NCI-H748 (cell line): ENCODE data around the gene VDAC1.

ENCODE experiments used
- DNase-seq: peaks from one replicate; lab custom pipeline; 2025; ENCODE audit not compliant: unreplicated experiment; lab: John Stamatoyannopoulos, UW

VDAC1 gene

DNA sequence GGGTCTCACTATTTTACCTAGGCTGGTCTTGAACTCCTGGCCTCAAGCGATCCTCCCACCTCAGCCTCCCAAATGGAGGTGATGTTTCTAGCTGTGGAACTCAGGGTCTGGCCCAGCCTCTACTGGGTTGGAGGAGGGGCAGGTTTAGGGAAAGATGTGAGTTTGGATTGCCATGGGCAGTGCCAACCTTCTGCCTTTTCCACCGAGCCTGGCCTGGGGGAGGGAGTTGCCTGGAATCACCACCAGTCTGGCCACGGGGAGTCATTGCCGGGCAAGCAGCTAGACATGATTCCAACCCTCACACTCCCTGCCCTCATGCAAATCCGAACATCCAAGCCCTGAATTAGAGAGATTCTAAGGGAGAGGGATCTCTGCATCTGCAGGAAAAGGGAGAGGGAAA is 21.0 kb upstream of the VDAC1 start:
- no peak for DNase-seq

DNA sequence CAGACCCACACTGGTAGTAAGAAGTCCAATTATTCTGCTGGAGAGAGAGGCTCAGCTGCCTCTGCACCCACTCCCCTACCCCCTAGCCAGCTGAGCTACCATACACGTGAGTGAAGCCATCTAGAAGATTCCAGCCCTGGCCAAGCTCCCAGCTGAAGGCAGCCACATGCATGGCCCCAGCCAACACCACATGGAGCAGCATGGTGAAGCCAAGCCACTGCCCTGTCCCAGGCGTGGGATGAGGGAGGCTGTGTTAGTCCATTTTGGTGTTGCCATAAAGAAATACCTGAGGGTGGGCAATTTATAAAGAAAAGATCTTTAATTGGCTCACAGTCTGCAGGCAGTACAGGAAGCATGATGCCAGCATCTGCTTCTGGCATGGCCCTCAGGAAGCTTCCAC is 20.0 kb upstream of the VDAC1 start:
- DNase-seq: no peak

DNA sequence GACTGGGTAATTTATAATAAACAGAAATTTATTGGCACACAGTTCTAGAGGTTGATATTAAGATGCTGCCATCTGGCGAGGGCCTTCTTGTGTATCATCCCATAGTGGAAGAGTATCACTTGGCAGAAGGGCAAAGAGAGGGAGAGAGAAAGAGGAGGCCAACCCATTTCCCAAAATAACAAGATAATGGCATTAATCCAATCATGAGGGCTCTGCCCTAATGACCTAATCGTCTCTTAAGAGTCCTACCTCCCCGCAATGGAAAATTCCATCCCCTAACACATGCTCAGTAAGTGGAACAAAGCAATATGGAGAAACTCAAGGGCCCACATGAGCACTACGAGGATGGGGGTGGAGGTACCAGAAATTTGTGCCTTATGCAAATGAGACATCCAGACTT is 17.6 kb upstream of the VDAC1 start:
- DNase-seq: no peak

DNA sequence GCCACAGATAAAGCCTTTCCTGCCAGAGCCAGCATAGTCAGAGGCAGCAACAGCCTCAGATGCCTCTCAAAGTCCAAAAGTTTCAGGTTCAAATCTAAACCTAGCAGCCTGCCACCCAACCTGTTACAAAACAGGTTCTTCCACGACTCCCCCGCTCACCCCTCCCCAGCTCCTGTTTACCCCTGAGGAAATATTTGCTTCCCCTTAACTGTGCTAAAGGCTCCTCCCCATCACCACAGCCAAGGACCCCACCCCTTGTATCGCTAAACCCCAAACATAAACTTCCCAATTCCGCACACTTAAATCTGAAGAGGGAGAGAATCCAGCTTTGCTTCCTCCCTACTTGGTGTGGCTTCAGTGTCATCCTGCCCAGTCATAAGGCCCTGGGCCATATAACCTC is 15.4 kb upstream of the VDAC1 start:
- no peak for DNase-seq

DNA sequence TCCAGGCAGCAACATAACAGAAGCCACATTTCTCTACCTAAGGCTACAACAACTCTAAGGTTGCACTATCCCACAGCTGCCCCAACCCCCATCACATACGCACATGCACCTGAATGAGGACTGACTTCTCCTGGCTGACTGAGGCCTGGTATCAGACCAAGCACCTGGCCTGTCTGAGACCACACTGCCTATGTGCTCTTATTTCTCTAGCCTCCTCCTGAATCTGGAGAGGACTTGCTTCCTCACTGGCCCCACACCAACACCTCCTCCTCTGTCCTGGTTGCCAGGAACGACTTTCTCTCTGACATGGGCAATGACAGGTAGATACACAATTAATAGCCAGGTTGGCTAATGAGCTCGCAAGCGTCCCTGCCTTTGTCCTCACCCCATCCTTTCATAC is 14.9 kb upstream of the VDAC1 start:
- DNase-seq: no peak

DNA sequence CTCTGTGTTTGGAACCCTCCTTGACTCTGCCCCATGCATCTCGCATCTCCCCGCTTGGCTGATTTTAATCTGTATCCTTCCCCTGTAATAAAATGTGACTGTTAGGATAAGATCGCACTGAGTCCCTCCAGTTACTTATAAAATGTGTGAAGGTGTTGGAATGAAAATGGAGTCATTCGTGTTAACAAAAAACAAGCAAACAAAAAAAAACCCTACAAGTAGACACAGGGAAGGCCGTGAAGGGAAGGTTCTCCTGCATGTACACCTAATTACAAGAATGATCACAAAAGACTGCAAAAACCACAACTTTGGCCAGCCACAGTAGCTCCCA is 14.2 kb upstream of the VDAC1 start:
- DNase-seq: no peak

DNA sequence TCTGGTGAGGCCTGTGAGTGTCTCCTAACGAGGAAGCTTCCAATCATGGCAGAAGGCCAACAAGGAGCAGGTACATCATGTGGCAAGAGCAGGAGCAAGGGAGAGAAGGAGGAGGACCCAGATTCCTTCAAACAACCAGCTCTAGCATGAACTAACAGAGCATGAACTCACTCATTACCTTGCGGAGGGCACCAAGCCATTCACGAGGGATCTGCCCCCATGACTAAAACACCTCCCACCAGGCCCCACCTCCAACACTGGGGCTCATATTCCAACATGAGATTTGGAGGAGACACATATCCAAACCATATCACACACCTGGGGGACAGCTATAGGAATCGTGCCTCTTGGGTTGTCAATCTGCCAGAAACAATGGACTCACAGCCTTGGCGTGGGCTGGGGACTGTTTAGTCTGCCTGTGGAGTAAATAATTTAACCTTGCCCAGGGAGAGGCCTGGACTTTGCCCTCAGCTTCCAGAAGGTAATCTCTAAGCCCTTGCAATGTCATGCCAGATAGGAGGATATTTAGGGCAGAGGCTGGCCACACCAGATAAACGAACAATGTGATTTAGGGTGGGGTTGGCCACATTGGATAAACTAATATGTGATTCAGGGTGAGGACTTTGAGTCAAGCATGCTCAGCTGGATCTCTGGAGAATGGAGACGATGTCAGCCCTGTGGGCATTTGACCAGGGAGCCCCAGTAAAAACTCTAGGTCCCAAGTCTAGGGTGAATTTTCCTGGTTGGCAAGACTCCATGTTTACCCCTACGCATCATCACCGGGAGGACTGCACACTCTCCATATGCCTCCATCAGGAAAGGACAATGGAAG is 13.6 kb upstream of the VDAC1 start:
- no peak for DNase-seq

DNA sequence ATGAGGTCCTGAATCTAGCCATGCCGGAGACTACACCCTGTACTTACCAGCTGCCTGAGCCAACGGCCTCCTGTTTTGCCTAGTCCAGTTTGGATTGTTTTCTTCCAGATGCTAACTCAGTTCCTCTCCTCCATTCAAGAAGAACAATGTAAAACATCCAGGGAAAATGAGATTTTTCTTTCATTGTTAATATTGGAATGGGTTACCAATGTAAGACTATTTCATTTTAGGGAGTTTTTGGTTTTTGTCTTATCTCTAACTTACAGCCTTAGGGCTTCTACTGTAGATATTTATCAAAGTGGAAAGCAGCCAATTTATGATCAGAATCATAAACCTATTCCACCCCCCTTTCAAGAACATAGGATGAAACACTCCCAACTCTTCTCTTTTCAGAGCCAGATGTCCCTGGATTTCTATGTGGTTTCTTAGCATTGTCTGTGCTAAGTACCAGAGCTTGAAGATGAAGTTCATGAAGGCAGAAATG is 3.5 kb upstream of the VDAC1 start:
- no peak for DNase-seq

DNA sequence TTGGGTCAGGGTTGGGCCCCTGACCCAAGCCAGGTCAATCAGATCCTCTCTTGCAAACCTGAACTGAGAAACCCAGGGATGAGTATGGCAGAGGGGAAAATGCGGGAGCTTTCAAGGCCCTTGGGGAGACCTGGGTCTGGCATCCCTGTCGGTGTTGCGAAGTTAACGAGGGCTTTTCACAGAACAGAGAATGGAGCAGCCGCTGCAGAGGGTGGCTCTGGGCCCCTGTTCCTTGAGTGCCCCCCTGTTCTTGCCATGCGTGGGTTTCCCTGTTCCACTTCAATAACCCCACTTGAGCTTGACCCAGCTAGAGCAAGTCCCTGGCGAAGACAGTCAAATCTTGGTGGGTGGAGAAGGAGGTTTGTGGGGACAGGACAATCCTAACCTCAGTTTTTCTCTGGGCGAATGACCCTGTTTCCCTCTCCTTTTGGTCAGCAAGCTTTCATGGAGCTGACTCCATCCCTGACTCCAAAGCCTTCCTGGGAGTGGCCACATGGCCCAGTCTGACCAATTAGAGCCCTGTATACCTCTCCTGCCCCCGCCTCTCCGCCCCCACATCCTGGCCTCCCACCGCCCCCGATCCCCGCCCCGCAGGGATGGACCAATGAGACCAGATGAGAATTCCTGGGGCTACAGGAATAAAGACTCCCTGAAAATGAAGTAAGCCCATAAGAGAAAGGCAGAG is 2.9 kb upstream of the VDAC1 start:
- peak; percentile 56 for DNase-seq

DNA sequence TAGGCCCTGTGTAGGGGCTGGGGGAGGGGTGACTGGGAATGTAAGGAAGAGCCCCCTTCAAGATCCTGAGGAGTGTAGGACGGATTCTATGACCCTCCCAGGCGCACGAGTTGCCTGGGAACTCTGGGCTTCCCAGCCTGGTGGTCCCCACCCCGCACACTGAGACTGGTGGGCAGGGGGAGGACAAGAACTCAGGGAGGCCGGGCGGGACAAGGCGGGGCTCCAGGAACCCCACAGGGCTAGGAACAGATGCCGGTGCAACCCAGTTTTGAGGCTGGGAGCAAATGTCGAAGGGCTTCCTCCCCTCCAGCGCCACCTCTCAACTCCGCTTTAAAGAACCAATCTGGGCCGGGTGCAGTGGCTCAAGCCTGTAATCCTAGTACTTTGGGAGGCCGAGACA is 1.3 kb upstream of the VDAC1 start:
- no peak for DNase-seq

DNA sequence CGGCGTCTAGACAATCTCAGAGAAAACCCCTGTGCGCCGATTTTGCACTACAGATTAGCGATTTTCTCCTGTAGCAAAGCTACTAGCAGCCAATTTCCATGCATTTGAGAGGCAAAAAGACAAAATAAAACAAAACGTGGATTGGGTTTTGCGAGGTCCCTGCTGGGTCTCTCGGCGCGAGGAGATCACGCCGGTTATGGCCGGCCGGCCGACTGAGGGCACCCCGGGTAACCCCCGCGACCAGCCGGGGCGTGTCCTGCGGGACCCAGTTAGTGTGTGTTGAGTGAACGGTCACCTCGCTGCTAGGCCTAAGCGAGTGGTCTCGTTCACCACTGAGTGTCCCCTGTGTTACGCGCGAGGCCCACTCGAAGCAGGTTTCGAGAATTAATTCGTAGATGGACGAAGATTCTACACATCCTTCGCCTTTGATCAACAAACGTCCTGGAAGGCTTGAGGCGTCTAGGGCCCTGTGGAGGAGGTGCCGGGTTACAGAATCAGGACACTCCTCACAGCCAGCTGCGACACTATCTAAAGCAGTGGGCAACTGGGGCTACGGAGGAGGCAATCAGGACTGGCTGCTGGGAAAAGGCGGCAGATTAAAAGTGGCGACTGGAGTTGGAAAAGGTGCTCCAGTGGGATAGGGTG is 764 bp upstream of the VDAC1 start:
- DNase-seq: peak; percentile 56

DNA sequence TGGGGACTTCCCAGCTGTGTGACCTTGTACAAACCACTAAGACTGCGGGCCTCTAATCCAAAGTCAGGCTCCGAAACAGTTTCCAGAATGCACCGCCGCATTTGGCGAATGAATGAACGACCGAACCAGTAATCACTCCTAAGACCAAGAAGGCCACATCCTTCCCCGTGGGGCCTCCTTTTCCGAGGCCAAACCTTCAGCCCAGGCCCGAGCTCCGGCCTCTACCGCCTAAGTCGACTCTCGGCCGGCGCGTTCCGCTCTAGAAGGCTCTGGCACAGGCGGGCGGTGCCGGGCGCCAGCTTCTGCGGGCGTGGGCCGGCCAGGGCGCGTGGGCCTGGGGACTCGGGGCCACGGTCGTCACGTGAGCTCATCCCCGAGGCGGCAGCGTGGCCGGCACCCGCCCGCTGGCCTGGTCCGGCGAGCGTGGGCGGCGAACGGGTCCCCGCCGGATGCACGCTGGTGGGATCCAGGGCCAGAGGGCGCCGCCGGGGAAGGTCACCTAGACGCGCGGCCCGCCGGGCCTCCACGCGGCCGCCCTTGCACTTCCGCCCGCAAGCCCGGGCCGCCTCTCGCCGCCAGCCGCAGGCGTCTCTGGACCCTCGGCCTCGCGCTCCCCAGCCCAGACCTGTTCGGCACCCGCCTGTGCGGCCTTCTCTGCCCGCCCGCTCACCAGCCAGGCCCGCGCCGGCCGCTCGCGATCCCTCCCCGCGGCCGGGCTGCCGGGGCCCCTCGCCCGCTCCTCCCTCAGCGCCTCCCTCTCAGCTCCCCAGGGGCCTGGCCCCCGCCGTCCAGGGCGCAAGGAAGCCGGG is 754 bp downstream of the VDAC1 start:
- DNase-seq: peak; percentile 67

DNA sequence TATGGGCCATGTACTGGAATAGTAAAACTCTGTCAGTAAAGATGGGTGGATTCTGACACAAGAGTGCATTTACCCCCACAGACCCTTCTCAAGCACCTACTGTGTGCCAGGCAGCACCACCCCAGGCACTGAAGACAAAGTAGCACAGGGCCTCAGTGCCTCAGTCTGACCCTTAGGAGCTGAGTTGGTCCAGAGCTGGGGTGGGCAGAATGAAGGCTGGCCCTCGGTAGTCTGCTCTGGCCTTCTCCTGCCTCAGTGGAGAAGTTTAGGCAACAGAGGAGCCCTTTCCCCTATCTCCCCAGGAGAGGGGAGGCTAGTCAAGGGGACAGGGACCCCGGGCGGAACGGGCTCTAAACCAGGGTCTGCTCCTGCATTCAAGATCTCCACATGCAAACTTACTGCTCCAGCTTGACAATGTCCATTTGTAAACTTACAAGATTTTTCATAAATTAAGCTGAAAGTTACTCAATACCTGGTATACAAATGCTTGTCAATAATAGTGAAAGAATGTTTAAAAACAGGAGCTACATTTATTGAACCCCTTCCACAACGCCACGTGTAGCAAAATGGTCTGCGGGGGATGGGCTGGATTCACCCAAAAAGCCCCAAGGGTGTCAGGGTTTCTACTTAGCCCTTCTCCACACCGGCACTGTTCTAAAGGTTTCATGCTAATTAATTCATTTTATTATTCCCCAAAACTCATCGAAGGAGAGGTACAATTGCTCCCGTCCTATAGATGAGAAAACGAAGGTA is 1.5 kb downstream of the VDAC1 start:
- no peak for DNase-seq

DNA sequence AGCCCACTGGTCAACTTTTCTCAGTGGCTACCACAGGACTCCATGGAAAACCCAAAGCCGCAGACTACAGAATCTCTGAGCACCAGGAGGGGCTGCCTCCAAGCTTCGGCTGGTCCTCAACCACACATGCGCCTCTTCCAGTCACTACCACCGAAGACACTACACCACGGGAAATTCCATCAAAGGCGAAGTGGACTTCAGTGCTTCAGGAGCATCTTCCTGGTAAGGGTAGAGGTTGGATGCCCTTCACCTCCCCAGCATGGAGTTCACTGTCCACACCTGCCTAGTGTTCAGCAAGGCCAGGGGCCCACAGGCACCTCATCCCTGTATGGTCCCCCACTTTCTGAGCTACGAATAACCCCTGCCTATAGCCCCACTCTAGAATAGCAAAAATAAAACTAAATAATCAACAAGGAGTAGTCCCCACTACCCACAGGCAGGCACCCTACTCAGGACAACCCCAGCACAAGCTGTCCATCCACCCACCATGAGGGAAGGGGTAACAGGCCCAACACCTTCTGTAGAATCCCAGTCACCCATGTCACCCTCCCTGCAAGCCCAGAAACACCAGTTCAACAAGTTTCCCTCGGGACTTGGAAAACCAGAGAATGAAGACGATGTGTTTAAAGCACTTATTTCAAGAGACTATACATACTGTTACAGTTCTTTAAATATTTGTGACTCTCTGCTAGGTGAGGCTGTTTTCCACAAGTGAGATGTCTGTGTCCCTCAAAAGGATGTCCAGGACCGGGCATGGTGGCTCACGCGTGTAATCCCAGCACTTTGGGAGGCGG is 2.6 kb downstream of the VDAC1 start:
- DNase-seq: no peak

DNA sequence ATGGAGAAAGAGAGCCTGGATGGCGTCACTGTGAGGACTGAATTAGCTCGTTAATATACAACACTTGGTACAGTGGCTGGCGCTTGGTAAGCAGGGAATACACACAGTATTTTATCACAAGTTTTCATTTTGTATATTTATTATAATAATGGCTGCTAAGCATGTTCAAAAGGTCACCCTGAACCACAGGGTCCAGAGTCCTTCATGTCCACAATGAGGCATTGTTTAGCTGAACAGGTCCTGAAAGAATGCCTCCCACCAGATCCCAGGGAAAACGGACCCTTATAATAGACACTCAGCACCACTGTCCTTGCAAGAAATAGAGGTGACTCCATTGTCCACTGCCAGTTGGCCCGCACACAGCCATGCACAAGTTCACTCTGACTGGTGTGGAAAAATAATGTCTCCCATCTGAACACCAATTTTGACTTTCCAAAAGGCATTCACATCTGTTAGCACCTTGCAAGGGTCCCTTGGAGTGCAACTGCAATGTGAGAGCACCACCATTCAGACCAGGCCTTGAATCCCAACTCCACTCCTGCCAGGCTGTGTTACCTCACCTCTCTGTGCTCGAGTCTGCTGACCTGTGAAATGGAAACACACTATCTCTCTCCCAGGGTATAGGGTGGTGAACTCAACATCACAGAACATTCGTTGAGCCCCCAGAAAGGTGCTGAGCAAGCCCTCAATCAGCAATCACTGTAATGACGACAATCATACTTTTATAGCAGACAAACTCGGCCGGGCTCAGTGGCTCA is 3.9 kb downstream of the VDAC1 start:
- no peak for DNase-seq

DNA sequence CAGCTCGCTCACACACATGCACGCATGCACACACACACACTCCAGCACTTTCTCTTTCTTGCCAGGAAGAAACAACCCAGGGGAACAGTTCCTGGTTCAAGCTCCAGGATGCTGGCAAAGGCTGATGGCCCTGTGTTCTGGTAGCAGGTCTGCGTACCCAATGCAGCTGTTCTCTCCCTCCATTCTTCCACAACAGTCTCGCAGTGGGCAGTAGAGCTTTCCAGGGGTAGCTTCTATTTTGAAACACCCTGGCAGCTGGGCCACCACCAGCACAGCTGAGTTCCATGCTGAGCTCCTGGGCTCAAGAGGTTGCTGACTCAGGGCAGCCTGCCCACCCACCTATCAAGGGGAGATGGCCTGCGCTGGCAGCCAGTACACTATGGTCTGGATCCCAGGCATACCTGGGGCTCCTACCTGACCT is 4.7 kb downstream of the VDAC1 start:
- DNase-seq: no peak

DNA sequence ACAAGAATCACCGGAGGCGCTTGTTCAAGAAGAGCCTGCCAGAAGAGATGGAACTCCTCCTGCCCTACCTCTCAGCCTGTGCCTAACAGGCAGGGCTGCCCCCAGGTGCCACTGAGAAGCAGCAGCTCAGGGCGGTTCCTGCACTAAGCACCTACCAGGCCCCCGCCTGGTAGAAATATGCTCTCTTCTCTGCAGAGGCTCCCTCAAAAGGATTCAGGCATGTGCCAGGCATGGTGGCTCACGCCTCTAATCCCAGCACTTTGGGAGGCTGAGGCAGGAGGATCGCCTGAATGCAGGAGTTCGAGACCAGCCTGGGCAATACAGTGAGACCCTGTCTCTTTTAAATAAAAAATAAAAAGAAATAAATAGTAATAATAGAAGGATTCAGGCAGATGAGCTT is 6.0 kb downstream of the VDAC1 start:
- no peak for DNase-seq

DNA sequence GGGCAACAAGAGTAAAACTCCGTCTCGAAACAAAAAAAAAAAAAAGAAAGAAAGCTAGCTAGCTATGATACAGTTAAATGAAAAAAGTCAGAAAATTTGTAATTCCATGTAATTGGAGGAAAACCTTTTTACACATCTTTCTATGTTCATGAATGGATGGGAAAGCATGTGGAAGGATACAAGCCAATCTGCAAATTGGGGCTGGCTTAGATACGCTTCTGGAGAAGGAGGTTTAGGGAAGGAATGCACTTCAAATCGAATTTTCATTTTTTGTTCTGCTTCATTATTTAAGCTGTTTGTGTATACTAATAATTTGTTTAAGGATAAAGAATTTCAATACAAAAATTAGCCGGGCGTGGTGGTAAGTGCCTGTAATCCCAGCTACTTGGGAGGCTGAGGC is 6.7 kb downstream of the VDAC1 start:
- no peak for DNase-seq

DNA sequence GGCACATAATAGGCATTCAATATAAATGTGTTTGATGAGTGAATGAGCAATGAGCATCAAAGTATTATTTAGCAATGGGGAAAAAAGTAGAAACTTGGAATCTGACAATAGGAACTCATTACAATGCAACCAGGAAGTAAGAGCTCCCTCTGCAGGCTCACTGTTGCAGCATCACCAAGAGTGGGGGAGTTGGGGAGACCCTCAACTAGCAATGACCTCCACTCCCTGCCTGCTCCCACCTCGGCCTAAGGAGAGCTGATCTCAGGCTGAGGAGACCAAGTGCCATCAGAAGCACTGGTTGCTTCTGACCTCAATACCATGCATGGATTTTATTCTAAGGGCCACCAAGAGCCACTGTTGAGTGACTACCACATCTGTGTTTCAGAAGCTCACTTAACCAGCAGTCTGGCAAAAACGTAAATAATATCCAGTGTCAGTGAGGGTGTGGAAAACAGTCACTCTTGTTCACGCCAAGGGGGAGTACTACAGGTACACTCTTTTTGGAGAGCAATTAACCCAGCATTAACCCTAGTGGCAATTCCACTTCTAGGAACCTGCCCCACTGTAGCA is 8.0 kb downstream of the VDAC1 start:
- DNase-seq: peak; percentile 11
